M059J (cell line): ENCODE measurements around the gene FOXA1. TPM values are rescaled to one million over a fixed set of nuclear protein-coding genes. Genes with fewer than 3 reads are reported as not detected.

Experiments
- DNase-seq: peaks from one replicate; pipeline ENCODE4 v3.0.0-alpha.2; 2012; ENCODE audit warnings: low read depth
- total RNA-seq: library from RNA; depleted of rRNA; stranded (reverse); fragments of >200 nt; shearing (Covaris generic); gene quantifications from 2 replicates; pipeline ENCODE4 v1.2.3, GENCODE V29; 2014

The FOXA1 gene
- total RNA-seq, 1 experiment from 2014 or later = not detected

- no peak for DNase-seq
Observed at GRCh38 chr14:37589715-37590427, 5.2 kb downstream of the FOXA1 start.

GRCh38 chr14:37588956-37589714, 5.9 kb downstream of the FOXA1 start:
- no peak for DNase-seq

- no peak for DNase-seq
Observed at GRCh38 chr14:37588667-37588955, 6.4 kb downstream of the FOXA1 start.

- no peak for DNase-seq
Observed at GRCh38 chr14:37587881-37588666, 7.0 kb downstream of the FOXA1 start.

GRCh38 chr14:37587131-37587803, 7.8 kb downstream of the FOXA1 start:
- DNase-seq = no peak

GRCh38 chr14:37586797-37587130, 8.3 kb downstream of the FOXA1 start:
- DNase-seq = no peak

- no peak for DNase-seq
Observed at GRCh38 chr14:37585971-37586796, 8.9 kb downstream of the FOXA1 start.

- DNase-seq = no peak
Observed at GRCh38 chr14:37585101-37585511, 9.9 kb downstream of the FOXA1 start.

- no peak for DNase-seq
Observed at GRCh38 chr14:37584211-37585100, 10.6 kb downstream of the FOXA1 start.

GRCh38 chr14:37583358-37584210, 11.5 kb downstream of the FOXA1 start:
- DNase-seq = no peak

- DNase-seq = peak; percentile 4
Observed at GRCh38 chr14:37580146-37580545, 14.9 kb downstream of the FOXA1 start.

GRCh38 chr14:37579274-37579673, 15.8 kb downstream of the FOXA1 start:
- no peak for DNase-seq

GRCh38 chr14:37573356-37573755, 21.7 kb downstream of the FOXA1 start:
- no peak for DNase-seq

GRCh38 chr14:37571391-37571790, 23.7 kb downstream of the FOXA1 start:
- DNase-seq = no peak

- DNase-seq = no peak
Observed at GRCh38 chr14:37569729-37570128, 25.3 kb downstream of the FOXA1 start.

GRCh38 chr14:37566811-37567371, 28.2 kb downstream of the FOXA1 start:
- peak; percentile 4 for DNase-seq

GRCh38 chr14:37565550-37565949, 29.5 kb downstream of the FOXA1 start:
- DNase-seq = no peak

- DNase-seq = no peak
Observed at GRCh38 chr14:37563189-37563588, 31.9 kb downstream of the FOXA1 start.

- DNase-seq = peak; percentile 4
Observed at GRCh38 chr14:37559386-37559785, 35.7 kb downstream of the FOXA1 start.
